ENCODE results near the gene ATG4B. TPM values are rescaled to one million over a fixed set of nuclear protein-coding genes. Genes with fewer than 3 reads are reported as not detected.

ATG4B gene
- total and polyA plus RNA-seq, 2 donors (not counting 3 experiments of a cell fraction or from before 2014, with no cell fraction given), result 83.6 to 113 TPM

DNA sequence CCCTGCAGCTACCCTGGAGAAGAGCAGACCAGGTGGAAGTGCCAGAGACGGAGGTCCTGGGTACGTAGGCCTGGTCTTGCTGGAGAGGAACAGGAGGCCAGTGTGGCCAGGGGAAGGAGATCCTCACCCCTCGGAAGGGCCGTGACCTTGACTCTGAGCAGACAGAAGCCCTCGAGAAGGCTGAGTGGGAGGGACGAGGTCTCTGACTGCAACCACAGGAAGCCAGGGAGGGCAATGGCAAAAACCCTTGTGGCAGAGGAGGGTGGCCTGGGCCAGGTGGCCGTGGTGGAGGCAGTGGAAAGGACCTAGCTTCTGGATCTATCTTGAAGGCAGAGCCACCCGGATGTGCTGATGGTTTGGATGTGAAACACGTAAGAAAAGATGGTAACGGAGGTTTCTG, 28.6 kb upstream of the ATG4B start:
- intact Hi-C loops (cut with micrococcal nuclease) (no loop called here), dilution Hi-C loops (cut with MboI; ENCODE audit: extremely low pct_ligation_motif_present, low sequenced_read_pairs) (no loop called here)
- H3K9me3 ChIP-seq (replicated peaks; ENCODE audit: control insufficient read depth, insufficient read depth, low read length), result no peaks in the 10 kb centered on the region
- peaks cover 5% of the 10 kb centered on the region for H3K4me1 ChIP-seq (ENCODE audit: control insufficient read depth, extremely low read depth, insufficient read depth, low read length)
- ChIA-PET CTCF (no interaction called here), POLR2A (no interaction called here)
- no peak for TF ChIP-seq GATA2 (IDR thresholded peaks at IDR 0.05; ENCODE audit: insufficient read depth, insufficient read length, low read depth, low read length)
- TF ChIP-seq POLR2AphosphoS5 (IDR thresholded peaks at IDR 0.05; ENCODE audit: insufficient read depth, low read depth, low read length), result no peak
- TF ChIP-seq, protein P1, sequence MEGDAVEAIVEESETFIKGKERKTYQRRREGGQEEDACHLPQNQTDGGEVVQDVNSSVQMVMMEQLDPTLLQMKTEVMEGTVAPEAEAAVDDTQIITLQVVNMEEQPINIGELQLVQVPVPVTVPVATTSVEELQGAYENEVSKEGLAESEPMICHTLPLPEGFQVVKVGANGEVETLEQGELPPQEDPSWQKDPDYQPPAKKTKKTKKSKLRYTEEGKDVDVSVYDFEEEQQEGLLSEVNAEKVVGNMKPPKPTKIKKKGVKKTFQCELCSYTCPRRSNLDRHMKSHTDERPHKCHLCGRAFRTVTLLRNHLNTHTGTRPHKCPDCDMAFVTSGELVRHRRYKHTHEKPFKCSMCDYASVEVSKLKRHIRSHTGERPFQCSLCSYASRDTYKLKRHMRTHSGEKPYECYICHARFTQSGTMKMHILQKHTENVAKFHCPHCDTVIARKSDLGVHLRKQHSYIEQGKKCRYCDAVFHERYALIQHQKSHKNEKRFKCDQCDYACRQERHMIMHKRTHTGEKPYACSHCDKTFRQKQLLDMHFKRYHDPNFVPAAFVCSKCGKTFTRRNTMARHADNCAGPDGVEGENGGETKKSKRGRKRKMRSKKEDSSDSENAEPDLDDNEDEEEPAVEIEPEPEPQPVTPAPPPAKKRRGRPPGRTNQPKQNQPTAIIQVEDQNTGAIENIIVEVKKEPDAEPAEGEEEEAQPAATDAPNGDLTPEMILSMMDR (IDR thresholded peaks at IDR 0.05; ENCODE audit: extremely low read depth in 1 of 2, insufficient read depth in 1 of 2, low read depth in 1 of 2, low read length in 2 of 2), result no peak
- no peak for TF ChIP-seq POLR2A (IDR thresholded peaks at IDR 0.05; ENCODE audit: low read depth, low read length)
- TF ChIP-seq FOS (IDR thresholded peaks at IDR 0.05; ENCODE audit: borderline replicate concordance, insufficient read depth, low read length), result no peak
- no peak for TF ChIP-seq JUN (IDR thresholded peaks at IDR 0.05; ENCODE audit: borderline replicate concordance, insufficient read depth, insufficient read length, low read depth)
- no peak for TF ChIP-seq MYC (IDR thresholded peaks at IDR 0.05; ENCODE audit: low read depth, low read length)
- TF ChIP-seq EZH2 (IDR thresholded peaks at IDR 0.05; ENCODE audit: borderline replicate concordance, low read depth, low read length, severe bottlenecking), result no peak
- TF ChIP-seq, protein P2, sequence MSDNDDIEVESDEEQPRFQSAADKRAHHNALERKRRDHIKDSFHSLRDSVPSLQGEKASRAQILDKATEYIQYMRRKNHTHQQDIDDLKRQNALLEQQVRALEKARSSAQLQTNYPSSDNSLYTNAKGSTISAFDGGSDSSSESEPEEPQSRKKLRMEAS (IDR thresholded peaks at IDR 0.05; ENCODE audit: insufficient read depth, insufficient read length), result no peak
- H3K9me1 ChIP-seq (replicated peaks; ENCODE audit: control insufficient read depth, extremely low read depth, insufficient read depth, low read length), result no peaks in the 10 kb centered on the region
- no peak for FAIRE-seq
- no peak overlapping the region for H2AFZ ChIP-seq (ENCODE audit: low read depth, low read length)
- DNase-seq (ENCODE audit: low read depth, low spot score), result no peak
- H3K4me2 ChIP-seq (ENCODE audit: insufficient read depth, low read length), result no peak overlapping the region
- no TSS peak for BruUV-seq (replicated peaks)
- H3K27me3 ChIP-seq (ENCODE audit: control insufficient read depth in 2 of 2, insufficient read depth in 2 of 2, low read length in 2 of 2), result no peaks in the 10 kb centered on the region
- no peak overlapping the region for H3K4me3 ChIP-seq (replicated peaks in 1 of 3; ENCODE audit: insufficient read depth in 1 of 3, low read depth in 1 of 3, low read length in 3 of 3)
- no peaks in the 10 kb centered on the region for H4K20me1 ChIP-seq (replicated peaks; ENCODE audit: control insufficient read depth, extremely low read depth, insufficient read depth, low read length)
- peaks cover 10% of the 10 kb centered on the region for H3K79me2 ChIP-seq (ENCODE audit: control insufficient read depth, insufficient read depth, low read length)
- H3K9ac ChIP-seq (replicated peaks; ENCODE audit: extremely low read depth, insufficient read depth, low read length), result no peak overlapping the region
- H3K36me3 ChIP-seq (ENCODE audit: control insufficient read depth in 2 of 2, extremely low read depth in 1 of 2, insufficient read depth in 2 of 2, low read length in 2 of 2), result peaks cover 0 to 6% of the 10 kb centered on the region in 2 experiments
- no peak overlapping the region for H3K27ac ChIP-seq (ENCODE audit: insufficient read depth, low read depth, low read length)
